ENCODE data around the gene NDUFC1. TPM values are rescaled to one million over a fixed set of nuclear protein-coding genes. Genes with fewer than 3 reads are reported as not detected.

Gene NDUFC1
- total and polyA plus RNA-seq, 2 of the 8 experiments (the other 6 are each of a cell fraction or from before 2014, with no cell fraction given), result 41.9 to 62.0 TPM

- TF ChIP-seq TEAD4 (IDR thresholded peaks at IDR 0.05; ENCODE audit: low read depth, low read length) (no peak), BCL11A (IDR thresholded peaks at IDR 0.05; ENCODE audit: low read depth in 2 of 2, low read length in 2 of 2) (peak in 1 of 2 experiments; percentile 13), CTCF (IDR thresholded peaks at IDR 0.05; ENCODE audit: control extremely low read depth in 1 of 3, insufficient read depth in 1 of 3, low read depth in 1 of 3, low read length in 3 of 3) (no peak), USF2 (IDR thresholded peaks at IDR 0.05; ENCODE audit: low read length) (no peak; the same call in 1 of the 2 replicates), ZNF274 (IDR thresholded peaks at IDR 0.05; ENCODE audit: borderline replicate concordance, extremely low read depth, low read length) (no peak), CBX5 (IDR thresholded peaks at IDR 0.05; ENCODE audit: low read depth, low read length) (no peak), JUN (IDR thresholded peaks at IDR 0.05; ENCODE audit: low read depth, low read length) (no peak), POLR2A (IDR thresholded peaks at IDR 0.05; ENCODE audit: control extremely low read depth in 1 of 2, low read depth in 2 of 2, low read length in 2 of 2) (no peak), E2F6 (IDR thresholded peaks at IDR 0.05) (no peak), EZH2 (IDR thresholded peaks at IDR 0.05; ENCODE audit: low read depth, low read length, severe bottlenecking) (no peak), KDM4A (IDR thresholded peaks at IDR 0.05; ENCODE audit: low read depth, low read length, severe bottlenecking) (no peak), GTF2F1 (IDR thresholded peaks at IDR 0.05; ENCODE audit: borderline replicate concordance, low read depth, low read length) (no peak), NANOG (IDR thresholded peaks at IDR 0.05; ENCODE audit: insufficient read depth, low read depth, low read length, poor library complexity, severe bottlenecking) (no peak), SP4 (IDR thresholded peaks at IDR 0.05; ENCODE audit: low read length) (no peak), FOSL1 (IDR thresholded peaks at IDR 0.05; ENCODE audit: insufficient read depth, low read depth, low read length) (no peak), HDAC2 (IDR thresholded peaks at IDR 0.05; ENCODE audit: borderline replicate concordance in 1 of 2, low read depth in 2 of 2, low read length in 2 of 2) (peak in 1 of 2 experiments; percentile 21; a peak in 1 of 4 replicates), GABPA (IDR thresholded peaks at IDR 0.05; ENCODE audit: borderline replicate concordance, insufficient read depth, low read length) (no peak), SP1 (IDR thresholded peaks at IDR 0.05; ENCODE audit: low read depth, low read length) (no peak), ATF3 (IDR thresholded peaks at IDR 0.05; ENCODE audit: insufficient read depth, low read depth, low read length) (no peak)
These were observed 61.0 kb downstream of the NDUFC1 start (continued) for GRCh38 chr4:139241086-139241783.
